Suppressor macrophage treated with lipopolysaccharide for 4 hours (primary cell): ENCODE results near the gene LRRC3.
A peak's percentile ranks its signal among the peaks of the same experiment; 100 is the strongest.
"Not testable (repeated sequence)": the region's sequence is repeated elsewhere in the genome, so short reads cannot be mapped to it uniquely, and the experiment has no call there.

Experiments used
- DNase-seq: peaks from one replicate; pipeline ENCODE4 v3.0.0-alpha.2; 2020

The LRRC3 gene

DNA sequence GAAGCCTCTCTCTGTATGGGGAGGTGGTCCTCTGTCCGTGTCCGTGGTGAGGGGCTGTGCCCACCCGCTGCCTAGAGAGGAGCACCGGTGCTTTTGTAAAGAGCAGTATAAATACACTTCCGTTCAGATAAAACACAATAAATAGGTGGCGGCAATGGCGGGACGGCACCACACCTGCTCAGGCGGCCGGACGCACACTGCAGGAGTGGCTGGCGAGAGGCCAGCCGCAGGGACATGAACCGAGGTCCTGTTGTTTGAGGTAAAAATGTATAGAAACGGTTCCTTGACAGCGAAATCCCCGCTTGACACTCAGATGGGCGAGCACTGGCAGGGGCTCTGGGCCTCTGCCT is 43.9 kb downstream of the LRRC3 start:
- no peak for DNase-seq

DNA sequence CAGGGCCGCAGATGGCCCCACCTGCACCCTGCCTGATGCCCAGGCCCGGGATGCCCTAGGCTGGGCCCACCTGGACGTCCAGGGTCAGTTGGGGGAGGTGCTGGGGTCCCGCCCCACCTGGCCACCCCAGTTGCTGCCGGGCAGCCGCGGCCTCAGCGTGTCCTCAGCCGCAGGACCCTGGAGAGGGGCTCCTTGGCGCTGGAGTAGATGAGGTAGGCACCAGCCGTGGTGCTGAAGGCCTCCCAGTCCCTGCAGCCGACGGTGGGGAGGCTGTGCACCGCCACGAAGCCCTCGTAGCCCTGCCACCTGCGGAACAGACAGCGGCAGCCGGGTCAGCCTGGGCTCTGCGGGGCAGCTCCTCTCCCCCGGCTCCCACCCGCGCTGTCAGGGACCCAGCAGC is 44.3 kb downstream of the LRRC3 start:
- no peak for DNase-seq

DNA sequence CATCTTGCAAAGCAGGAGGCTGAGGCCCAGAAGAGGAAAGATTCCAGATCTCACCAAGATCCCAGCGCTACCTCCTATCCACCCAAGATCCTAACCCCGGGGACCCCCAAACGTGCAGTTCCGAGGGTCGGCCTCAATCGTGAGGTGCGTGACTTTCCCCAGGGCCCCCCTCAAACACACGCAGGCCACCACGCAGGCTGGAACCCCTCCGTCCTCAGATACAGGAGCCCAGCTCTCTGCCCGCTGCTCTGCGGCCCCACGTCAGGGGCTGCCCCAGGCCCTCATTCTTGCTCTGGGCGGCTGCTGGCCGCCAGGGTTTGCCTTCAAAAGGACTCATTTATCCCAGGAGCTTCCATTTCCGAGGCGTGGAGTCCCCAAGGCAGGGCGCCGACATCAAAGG is 44.8 kb downstream of the LRRC3 start:
- no peak for DNase-seq

DNA sequence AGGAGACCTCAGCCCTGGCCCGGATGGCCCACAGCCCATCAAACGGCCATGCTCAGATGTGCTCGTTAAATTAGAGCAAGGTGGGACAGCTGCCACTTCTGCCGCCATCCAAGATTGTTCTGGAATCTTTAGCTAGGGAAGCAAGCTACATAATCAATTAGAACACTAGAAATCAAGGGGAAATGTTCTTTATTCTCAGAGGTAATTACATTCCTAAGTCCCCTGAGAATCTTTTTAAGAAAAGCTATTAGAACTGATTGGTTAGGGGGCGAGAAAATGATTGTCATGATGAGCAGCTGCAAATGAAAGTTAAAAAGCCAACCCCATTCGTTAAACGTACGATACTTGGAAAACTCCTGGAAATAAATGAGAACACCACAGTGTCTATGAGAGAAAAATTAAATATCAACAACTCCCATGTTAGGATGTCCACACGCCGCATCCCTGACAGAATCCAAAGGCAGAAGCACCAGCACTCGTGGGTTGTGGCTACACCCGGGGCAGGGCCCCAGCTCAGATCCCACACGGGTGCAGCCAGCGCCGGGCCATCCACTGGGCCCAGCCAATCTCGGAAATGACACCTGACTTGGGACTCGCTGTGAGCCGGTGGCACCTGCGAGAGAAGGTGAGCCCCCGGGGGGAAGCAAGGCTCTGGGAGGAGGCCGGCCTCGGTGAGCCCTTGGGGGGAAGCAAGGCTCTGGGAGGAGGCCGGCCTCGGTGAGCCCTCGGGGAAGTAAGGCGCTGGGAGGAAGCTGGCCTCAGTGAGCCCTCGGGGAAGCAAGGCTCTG is 47.1 kb downstream of the LRRC3 start:
- no peak for DNase-seq

DNA sequence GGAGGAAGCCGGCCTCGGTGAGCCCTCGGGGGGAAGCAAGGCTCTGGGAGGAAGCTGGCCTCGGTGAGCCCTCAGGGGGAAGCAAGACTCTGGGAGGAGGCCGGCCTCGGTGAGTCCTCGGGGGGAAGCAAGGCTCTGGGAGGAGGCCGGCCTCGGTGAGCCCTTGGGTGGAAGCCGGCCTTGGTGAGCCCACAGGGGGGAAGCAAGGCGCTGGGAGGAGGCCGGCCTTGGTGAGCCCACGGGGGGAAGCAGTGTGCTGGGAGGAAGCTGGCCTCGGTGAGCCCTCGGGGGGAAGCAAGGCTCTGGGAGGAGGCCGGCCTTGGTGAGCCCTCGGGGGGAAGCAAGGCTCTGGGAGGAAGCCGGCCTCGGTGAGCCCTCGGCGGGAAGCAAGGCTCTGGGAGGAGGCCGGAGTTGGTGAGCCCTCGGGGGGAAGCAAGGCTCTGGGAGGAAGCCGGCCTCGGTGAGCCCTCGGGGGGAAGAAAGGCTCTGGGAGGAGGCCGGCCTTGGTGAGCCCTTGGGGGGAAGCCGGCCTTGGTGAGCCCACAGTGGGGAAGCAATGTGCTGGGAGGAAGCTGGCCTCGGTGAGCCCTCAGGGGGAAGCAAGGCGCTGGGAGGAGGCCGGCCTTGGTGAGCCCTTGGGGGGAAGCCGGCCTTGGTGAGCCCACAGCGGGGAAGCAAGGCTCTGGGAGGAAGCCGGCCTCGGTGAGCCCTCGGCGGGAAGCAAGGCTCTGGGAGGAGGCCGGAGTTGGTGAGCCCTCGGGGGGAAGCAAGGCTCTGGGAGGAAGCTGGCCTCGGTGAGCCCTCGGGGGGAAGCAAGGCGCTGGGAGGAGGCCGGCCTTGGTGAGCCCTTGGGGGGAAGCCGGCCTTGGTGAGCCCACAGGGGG is 47.9 kb downstream of the LRRC3 start:
- DNase-seq: not testable (repeated sequence)

DNA sequence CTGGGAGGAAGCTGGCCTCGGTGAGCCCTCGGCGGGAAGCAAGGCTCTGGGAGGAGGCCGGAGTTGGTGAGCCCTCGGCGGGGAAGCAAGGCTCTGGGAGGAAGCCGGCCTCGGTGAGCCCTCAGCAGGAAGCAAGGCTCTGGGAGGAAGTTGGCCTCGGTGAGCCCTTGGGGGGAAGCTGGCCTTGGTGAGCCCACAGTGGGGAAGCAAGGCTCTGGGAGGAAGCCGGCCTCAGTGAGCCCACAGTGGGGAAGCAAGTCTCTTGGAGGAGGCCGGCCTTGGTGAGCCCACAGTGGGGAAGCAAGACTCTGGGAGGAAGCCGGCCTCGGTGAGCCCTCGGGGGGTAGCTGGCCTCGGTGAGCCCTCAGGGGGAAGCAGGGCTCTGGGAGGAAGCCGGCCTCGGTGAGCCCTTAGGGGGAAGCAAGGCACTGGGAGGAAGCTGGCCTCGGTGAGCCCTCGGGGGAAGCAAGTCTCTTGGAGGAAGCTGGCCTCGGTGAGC is 48.6 kb downstream of the LRRC3 start:
- no peak for DNase-seq

DNA sequence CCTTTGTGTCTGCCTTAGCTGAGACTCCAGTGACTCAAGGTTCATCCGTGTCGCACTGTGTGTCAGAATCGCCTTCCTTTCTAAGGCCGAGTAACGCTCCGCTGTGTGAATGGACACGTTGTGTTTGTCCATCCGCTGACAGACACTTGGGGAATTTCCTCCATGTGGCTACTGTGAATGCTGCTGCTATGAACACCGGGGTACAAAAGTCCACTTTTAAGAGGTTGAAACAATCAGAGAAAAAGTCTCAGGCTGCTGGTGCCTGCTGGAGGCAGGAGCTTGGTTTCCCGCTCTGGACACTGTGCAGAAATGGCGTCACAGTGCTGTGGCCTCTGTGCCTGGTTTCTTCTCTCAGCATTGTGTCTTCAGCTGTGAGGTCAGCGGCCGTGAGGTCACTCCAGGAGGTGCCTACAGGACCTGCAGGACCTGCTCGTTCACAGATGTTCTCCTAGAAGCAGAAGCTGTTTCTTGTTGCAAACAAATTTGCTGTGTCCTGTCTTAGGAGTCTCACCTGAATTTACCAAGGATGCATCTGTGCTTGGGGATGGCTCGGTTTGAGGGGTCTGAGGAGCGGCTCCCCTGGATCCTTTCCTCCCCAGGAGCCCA is 50.5 kb downstream of the LRRC3 start:
- DNase-seq: no peak

DNA sequence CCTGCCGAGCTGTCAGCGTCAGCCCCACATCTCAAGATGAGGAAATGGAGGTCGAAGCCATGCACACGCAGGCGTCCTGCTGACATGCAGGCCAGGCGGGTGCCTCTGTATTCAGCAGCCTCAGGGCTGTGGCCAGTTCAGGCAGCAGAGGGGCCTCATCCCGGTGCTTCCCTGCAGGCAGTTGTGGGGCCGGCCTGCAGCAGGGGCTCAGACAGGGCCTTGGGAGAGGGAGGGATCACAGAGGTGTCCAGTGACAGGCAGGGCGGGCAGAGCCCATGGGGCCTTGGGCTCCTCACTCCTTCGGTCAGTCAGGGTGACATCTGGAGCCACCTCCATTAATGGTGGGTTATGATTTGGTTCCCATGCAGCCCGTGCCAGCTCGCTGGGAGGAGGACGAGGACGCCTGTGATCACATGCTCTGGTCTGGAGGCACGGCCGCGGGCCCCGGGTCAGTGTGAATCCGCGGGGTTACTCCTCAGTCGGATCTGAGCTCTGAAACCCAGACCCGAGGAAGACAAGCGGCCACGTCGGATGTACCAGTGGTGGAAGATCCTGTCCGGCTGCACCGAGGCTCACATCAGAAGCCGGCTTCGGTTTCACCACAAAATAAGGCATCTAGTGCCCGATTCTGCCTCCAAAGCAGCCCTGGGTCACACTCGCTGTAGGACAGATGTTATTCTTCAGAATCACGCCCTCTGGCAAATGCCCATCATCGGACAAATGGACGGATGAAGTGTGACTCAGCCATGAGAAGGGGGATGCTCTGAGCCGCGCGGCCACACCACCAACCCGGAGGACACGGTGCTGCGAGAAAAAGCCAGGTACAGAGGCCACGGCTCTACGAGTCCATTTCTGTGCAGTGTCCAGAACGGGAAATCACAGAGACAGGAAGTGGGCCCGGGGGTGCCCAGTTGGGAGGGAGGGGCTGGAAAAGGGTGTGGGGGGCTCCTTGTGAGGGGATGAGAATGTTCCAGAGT is 51.3 kb downstream of the LRRC3 start:
- DNase-seq: no peak

DNA sequence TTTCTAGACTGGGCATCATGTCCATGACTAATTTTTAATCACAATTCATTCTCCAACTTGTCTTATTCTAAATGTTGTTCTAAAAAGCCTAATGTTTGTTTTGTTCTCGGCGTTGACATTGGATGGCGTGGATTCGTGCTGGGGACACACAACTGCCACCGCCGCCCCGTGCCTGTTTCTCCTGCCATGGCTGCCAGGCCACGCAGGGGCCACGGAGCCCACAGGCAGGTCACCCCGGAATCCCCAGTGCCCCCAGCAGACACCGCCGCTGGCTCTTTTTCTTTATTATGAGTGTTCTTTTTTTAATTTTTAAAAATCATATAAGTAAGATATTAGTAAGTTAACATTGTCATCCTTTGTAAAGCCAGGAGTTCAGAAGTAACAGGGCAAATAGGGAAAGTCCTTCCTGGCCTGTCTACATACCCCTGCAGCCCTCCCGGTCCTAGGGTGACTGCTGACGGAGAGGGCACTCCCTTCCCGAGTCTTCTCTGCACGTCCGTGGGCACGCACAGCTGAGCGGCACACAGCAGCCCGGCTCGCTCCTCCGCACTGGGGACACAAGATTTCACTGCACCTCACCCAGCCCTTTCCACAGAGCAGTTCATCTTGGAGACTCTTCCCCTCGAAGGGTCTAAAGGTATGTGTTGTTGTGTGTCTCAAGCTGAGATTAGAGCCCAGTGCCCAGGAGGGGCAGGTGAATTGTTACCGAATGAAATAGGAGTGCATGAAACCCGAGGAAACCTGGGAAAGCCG is 52.5 kb downstream of the LRRC3 start:
- DNase-seq: no peak

DNA sequence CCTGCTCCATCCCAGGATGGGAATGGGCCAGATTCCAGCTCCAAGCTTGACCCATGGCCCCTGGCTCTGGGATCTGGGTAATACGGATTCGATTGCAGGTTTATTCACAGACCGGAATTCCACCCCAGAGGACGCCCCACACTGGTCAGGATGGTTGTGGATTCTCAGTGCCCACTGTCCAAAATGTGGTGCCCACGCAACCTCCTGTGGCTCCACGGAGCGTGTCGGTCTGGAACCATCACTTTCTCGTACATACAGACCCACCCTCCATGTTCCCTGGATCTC is 53.1 kb downstream of the LRRC3 start:
- DNase-seq: no peak

DNA sequence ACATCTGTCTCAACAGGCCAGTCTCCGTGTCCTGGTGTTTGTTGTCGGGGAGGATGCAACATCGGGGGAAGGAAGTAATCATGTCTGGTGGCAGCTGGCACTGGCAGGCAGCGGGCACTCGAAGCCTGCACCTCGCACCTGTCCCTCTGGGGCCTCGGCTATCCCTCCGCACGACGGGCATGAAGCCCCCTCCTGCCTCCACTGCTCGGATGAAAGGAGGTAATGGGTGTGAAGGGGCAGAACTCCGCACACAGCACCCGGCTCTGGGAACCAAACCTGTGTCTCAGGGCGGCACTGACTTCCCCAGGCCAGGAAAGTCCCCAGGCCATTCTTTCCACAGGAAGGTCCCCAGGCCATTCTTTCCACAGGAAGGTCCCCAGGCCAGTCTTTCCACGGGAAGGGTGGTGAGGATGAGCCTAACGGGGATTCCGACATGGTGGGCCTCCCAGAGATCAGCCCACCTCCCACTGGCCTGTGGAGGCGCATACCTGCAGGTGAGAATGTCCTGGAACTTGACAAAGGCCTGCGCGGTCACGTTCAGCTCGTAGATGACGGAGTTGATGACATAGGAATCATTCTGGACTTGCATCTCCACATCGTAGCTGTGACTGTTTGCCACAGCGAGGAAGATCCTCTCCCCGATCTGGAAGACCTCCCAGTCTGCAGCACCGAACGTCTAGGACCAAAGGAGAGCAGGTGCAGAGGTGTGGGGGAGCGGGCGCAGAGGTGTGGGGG is 53.6 kb downstream of the LRRC3 start:
- no peak for DNase-seq

DNA sequence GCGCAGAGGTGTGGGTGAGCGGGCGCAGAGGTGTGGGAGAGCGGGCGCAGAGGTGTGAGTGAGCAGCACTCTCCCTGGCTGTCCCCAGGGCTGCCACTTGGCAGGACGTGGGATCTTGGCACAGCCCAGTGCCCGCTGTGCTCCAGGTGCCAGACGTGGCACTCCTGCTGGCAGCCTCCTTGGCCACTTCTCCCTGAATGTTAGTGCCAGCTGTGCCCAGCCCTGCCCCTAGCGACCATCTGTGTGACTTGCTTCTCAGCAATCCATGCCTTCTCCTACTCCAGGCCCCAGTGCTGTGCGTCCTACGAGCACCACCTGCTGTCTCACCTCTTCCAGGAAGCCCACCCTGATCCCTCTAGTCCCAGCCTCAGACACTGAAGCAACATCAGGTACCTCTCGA is 54.2 kb downstream of the LRRC3 start:
- DNase-seq: no peak

DNA sequence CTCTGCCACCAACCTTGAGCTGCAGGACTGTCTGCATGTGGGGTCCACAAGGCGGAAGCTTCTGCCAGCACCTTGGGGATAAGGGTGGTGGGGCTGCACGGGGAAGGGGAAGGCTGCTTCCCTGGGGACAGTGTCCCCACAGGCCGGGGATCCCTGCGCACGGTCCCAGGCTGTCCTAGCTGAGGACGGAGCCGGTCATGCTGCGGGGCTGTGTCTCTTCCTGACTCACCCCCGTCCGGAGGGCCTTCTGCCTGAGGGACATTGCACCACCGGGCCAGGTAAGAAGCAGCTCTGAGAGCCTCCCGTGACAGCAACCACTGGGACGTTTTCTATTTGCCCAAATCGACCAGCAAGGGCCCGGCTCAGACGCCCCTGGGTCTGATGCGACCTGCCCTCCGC is 54.8 kb downstream of the LRRC3 start:
- DNase-seq: no peak

DNA sequence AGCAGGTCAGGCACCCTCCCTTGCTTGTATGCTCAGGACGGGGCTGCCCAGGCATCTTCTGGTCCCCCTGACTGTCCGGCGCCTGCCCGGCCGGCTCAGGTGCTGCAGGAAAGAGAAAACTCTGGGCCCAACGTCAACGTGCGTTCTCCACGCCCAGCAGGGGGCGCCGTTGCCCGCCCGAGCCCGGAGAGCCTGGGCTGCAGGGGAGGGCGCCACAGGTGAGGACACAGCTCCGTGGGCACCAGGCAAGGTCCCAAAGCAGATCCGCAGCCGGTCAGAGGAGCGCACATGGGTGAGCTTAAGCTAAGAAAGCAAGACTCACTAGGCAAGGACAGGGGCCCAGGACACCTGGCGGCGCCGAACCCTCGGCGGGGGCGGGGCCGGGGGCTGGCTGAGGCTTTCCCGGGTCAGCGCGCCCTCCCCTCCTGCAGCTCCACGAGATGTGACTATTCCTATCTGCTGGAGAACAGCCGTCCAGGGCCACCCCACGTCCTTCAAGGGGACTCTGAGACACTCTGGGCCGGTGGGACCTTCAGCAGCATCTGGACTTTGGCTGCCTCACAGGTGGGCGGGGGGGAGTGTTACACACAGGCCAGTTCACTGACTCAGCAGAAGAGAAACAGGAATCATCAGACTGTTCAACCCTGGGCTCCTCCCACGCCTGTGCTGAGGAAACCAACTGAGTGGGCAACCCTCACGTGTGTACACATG is 55.4 kb downstream of the LRRC3 start:
- DNase-seq: peak; percentile 60

DNA sequence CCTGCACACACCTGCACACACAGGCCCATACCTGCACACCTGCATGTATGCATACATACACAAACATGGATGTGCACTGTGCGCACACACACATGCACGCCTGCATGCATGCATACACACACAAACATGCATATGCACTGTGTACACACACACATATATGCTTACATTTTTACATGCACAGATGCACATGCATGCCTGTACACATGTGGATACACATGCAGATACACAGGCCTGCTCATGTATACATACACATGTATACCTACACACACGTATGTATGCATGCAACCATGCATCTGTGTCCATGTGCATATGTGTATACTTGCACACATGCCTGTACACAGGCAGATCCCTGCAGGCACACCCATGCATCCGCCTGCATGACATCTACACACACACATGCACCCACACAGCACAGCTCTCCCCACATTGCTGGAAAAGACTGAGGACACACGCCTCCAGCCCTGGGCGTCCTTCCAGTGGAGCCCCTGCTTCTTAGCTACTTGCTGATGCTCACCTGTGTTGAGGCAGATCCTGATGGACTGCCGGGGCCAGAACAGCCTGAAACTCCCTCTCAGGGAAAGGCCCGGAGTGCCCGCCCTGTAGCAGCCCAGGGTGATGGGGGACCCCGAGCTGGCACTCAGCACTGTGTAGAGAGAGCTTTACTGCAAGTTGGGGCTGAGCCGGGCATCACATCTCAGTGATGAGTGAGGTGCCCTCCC is 56.1 kb downstream of the LRRC3 start:
- no peak for DNase-seq
